ENCODE data around the gene ZNF385B.

The ZNF385B gene

GRCh38 chr2:179578171-179578916 is 283.1 kb downstream of the ZNF385B start:
- no peak for DNase-seq

- no peak for DNase-seq
These were observed 287.3 kb downstream of the ZNF385B start for GRCh38 chr2:179574061-179574519.

- no peak for DNase-seq
These were observed 288.9 kb downstream of the ZNF385B start for GRCh38 chr2:179572544-179572943.

- DNase-seq: no peak
These were observed 289.7 kb downstream of the ZNF385B start for GRCh38 chr2:179571721-179572120.

GRCh38 chr2:179571252-179571651 is 290.2 kb downstream of the ZNF385B start:
- no peak for DNase-seq

GRCh38 chr2:179569831-179570233 is 291.6 kb downstream of the ZNF385B start:
- DNase-seq: no peak

- no peak for DNase-seq
These were observed 295.6 kb downstream of the ZNF385B start for GRCh38 chr2:179565807-179566206.

- no peak for DNase-seq
These were observed 299.0 kb downstream of the ZNF385B start for GRCh38 chr2:179562330-179562885.

GRCh38 chr2:179561702-179562101 is 299.7 kb downstream of the ZNF385B start:
- DNase-seq: no peak

GRCh38 chr2:179560257-179560735 is 301.1 kb downstream of the ZNF385B start:
- DNase-seq: no peak

GRCh38 chr2:179559108-179559806 is 302.2 kb downstream of the ZNF385B start:
- DNase-seq: no peak

- no peak for DNase-seq
These were observed 303.1 kb downstream of the ZNF385B start for GRCh38 chr2:179558010-179558934.

GRCh38 chr2:179556425-179556824 is 305.0 kb downstream of the ZNF385B start:
- DNase-seq: no peak

GRCh38 chr2:179555691-179556283 is 305.6 kb downstream of the ZNF385B start:
- no peak for DNase-seq

- no peak for DNase-seq
These were observed 306.6 kb downstream of the ZNF385B start for GRCh38 chr2:179554639-179555386.

- no peak for DNase-seq
These were observed 308.0 kb downstream of the ZNF385B start for GRCh38 chr2:179553382-179553781.

- no peak for DNase-seq
These were observed 309.8 kb downstream of the ZNF385B start for GRCh38 chr2:179551539-179552045.

- no peak for DNase-seq
These were observed 310.6 kb downstream of the ZNF385B start for GRCh38 chr2:179550849-179551248.

- no peak for DNase-seq
These were observed 311.2 kb downstream of the ZNF385B start for GRCh38 chr2:179550214-179550613.

- no peak for DNase-seq
These were observed 314.8 kb downstream of the ZNF385B start for GRCh38 chr2:179546656-179547055.

- no peak for DNase-seq
These were observed 316.4 kb downstream of the ZNF385B start for GRCh38 chr2:179545024-179545423.

All from stimulated activated CD4-positive, alpha-beta T cell treated with anti-CD3 and anti-CD28 coated beads, Interleukin-4, amount 100 ng/mL, for 24 hours (primary cell).